Astrocyte (in vitro differentiated cells and primary cell): ENCODE data around the gene SLC19A1.

Source experiments
- CTCF ChIP-seq: IDR thresholded peaks from 2 replicates; pipeline ENCODE4 v1.5.1; 2011; ENCODE audit warnings: low read depth, mild to moderate bottlenecking, inconsistent platforms, low read length, moderate library complexity; ENCODE audit not compliant: insufficient read depth
- EZH2 ChIP-seq: IDR thresholded peaks from 2 replicates; pipeline ENCODE4 v1.6.1; 2012; ENCODE audit warnings: mild to moderate bottlenecking, low read length, inconsistent platforms; ENCODE audit not compliant: insufficient read depth

- TF ChIP-seq CTCF (no peak), EZH2 (no peak)
Observed at GRCh38 chr21:45546636-45547544, 4.7 kb upstream of the SLC19A1 start.
